HG03097 (cell line): Measurements from ENCODE around the gene GALNT14.

Experiments used
- ATAC-seq: cut with Tn5 transposase; IDR thresholded peaks from one replicate; pipeline ENCODE4 v1.9.1; 2021; ENCODE audit not compliant: unreplicated experiment, low FRiP score

GALNT14 gene

GRCh38 chr2:31089645-31090044 is 48.6 kb downstream of the GALNT14 start:
- no peak for ATAC-seq

- ATAC-seq = no peak
Measured at GRCh38 chr2:31088504-31089195, 49.6 kb downstream of the GALNT14 start.

GRCh38 chr2:31087491-31087890 is 50.7 kb downstream of the GALNT14 start:
- no peak for ATAC-seq

GRCh38 chr2:31086590-31086989 is 51.6 kb downstream of the GALNT14 start:
- no peak for ATAC-seq

GRCh38 chr2:31083234-31083993 is 54.8 kb downstream of the GALNT14 start:
- ATAC-seq = no peak

- no peak for ATAC-seq
Measured at GRCh38 chr2:31082002-31082401, 56.2 kb downstream of the GALNT14 start.

GRCh38 chr2:31081492-31081891 is 56.7 kb downstream of the GALNT14 start:
- no peak for ATAC-seq

GRCh38 chr2:31080361-31080760 is 57.9 kb downstream of the GALNT14 start:
- ATAC-seq = no peak

- no peak for ATAC-seq
Measured at GRCh38 chr2:31079665-31080064, 58.6 kb downstream of the GALNT14 start.

GRCh38 chr2:31078579-31079105 is 59.6 kb downstream of the GALNT14 start:
- no peak for ATAC-seq

GRCh38 chr2:31078011-31078410 is 60.2 kb downstream of the GALNT14 start:
- no peak for ATAC-seq

- no peak for ATAC-seq
Measured at GRCh38 chr2:31075941-31076590, 62.2 kb downstream of the GALNT14 start.

GRCh38 chr2:31075431-31075830 is 62.8 kb downstream of the GALNT14 start:
- ATAC-seq = no peak

- no peak for ATAC-seq
Measured at GRCh38 chr2:31071741-31072140, 66.5 kb downstream of the GALNT14 start.

GRCh38 chr2:31070339-31071125 is 67.7 kb downstream of the GALNT14 start:
- ATAC-seq = no peak

GRCh38 chr2:31069643-31070325 is 68.5 kb downstream of the GALNT14 start:
- ATAC-seq = no peak

GRCh38 chr2:31067259-31067658 is 71.0 kb downstream of the GALNT14 start:
- no peak for ATAC-seq

- no peak for ATAC-seq
Measured at GRCh38 chr2:31066551-31066950, 71.7 kb downstream of the GALNT14 start.

- no peak for ATAC-seq
Measured at GRCh38 chr2:31066086-31066485, 72.2 kb downstream of the GALNT14 start.

- ATAC-seq = no peak
Measured at GRCh38 chr2:31065356-31065755, 72.9 kb downstream of the GALNT14 start.
